Measurements from ENCODE around the gene DNAJB5.

GRCh38 chr9:34987160-34987901, 2.2 kb upstream of the DNAJB5 start:
- no peak for TF ChIP-seq POLR2A (IDR thresholded peaks at IDR 0.05)
- TF ChIP-seq, protein P1, sequence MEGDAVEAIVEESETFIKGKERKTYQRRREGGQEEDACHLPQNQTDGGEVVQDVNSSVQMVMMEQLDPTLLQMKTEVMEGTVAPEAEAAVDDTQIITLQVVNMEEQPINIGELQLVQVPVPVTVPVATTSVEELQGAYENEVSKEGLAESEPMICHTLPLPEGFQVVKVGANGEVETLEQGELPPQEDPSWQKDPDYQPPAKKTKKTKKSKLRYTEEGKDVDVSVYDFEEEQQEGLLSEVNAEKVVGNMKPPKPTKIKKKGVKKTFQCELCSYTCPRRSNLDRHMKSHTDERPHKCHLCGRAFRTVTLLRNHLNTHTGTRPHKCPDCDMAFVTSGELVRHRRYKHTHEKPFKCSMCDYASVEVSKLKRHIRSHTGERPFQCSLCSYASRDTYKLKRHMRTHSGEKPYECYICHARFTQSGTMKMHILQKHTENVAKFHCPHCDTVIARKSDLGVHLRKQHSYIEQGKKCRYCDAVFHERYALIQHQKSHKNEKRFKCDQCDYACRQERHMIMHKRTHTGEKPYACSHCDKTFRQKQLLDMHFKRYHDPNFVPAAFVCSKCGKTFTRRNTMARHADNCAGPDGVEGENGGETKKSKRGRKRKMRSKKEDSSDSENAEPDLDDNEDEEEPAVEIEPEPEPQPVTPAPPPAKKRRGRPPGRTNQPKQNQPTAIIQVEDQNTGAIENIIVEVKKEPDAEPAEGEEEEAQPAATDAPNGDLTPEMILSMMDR (IDR thresholded peaks at IDR 0.05), result no peak

Measured in heart left ventricle (tissue), 13 donors.